ENCODE data around the gene KRT31.
"Not testable (repeated sequence)": the region's sequence is repeated elsewhere in the genome, so short reads cannot be mapped to it uniquely, and the experiment has no call there.

The KRT31 gene

DNA sequence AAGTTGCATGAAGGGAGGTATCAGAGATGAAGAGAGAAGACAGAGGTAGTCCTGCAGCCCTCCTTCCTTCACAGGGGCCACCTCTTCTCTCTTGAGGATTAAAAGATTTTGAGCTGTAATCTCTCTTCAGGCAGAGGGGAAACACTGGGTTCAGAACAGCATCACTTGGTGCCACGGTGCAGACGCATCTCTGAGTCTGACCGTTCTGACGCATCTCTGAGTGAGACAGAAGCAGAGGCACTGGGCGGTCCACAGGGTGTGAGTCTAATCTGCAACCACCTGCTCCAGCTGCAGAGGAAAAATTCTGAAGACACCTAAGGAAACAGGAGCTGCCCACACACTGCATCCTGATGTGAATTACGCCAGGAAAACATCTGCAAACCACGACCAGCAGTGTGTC is 32.3 kb upstream of the KRT31 start:
- DNase-seq (ENCODE audit: low read depth, low spot score) = no peak
- ChIA-PET CTCF (interaction anchor here (0.8 to 1.4 kb wide), 2 partner anchors 13 to 18 kb away, joined by 3 read pairs; no protein-coding TSS in a partner anchor), POLR2A (no interaction called here)
- TF ChIP-seq, protein P1, sequence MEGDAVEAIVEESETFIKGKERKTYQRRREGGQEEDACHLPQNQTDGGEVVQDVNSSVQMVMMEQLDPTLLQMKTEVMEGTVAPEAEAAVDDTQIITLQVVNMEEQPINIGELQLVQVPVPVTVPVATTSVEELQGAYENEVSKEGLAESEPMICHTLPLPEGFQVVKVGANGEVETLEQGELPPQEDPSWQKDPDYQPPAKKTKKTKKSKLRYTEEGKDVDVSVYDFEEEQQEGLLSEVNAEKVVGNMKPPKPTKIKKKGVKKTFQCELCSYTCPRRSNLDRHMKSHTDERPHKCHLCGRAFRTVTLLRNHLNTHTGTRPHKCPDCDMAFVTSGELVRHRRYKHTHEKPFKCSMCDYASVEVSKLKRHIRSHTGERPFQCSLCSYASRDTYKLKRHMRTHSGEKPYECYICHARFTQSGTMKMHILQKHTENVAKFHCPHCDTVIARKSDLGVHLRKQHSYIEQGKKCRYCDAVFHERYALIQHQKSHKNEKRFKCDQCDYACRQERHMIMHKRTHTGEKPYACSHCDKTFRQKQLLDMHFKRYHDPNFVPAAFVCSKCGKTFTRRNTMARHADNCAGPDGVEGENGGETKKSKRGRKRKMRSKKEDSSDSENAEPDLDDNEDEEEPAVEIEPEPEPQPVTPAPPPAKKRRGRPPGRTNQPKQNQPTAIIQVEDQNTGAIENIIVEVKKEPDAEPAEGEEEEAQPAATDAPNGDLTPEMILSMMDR (IDR thresholded peaks at IDR 0.05; ENCODE audit: insufficient read depth, low read length, missing control alignments) = no peak
- no peak overlapping the region for H3K4me3 ChIP-seq (ENCODE audit: low read depth, low read length)

DNA sequence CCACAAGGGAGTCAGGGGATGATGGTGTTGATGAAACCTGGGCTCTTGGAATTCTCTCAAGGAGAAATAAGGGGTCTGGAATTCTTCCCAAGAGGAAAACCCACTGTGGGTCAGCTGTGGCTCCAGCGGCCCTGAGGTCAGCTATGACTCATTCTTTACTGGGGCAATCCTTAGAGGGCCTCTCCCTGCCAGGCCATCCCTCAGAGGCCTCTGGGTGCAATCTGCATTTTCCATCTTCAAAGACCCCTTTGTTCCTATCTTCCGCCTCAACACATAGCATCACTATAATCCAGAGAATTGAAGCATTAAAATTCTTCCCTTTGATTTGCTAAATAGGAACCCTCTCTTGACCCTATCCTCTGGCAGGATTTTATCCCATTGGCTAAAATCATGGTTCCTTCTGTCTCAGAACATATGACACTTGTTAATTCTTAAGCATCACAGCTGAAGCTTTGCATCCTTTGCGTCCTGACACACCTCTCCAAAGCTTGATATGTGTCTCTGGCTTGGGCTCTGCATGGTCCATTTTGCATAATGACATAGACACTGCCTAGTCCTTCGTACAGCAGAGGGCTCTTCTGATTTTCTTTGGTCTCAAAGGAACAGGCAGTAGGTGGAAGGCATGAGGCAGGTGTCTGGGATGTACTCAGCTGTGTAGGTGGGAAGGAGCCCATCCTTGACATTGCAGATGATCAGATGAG is 31.3 kb upstream of the KRT31 start:
- TF ChIP-seq, protein P1 (IDR thresholded peaks at IDR 0.05; ENCODE audit: insufficient read depth, low read length, missing control alignments) = no peak
- H3K4me3 ChIP-seq (ENCODE audit: low read depth, low read length) = no peak overlapping the region
- CTCF ChIA-PET = interaction anchor here (1.4 kb wide), 1 partner anchor 17 kb away, joined by 3 read pairs; no protein-coding TSS in a partner anchor
- DNase-seq (ENCODE audit: low read depth, low spot score) = no peak
- POLR2A ChIA-PET = no interaction called here

DNA sequence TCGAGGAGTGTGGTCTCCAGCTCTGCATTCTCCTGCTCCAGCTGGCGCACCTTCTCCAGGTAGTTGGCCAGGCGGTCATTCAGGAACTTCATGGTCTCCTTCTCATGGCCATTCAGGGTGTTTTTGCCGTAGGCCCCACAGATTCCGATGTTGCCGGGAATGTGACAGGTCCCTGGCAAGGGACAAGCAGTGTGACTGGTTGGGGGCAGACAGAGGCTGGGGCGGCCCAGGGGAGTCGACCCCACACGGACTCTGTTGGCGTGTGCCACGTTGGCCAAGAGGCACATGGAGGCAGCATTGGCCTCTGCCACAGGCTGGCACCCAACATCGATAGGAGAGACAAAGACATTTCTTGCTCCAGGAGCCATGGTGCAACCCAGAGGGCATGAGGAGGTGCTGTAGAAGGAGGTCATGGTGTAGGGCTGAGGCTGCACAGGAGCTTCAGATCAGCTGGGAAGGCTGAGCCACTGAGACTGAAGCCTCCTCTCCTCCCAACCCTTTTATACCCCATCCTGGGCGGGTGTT is 26.8 kb upstream of the KRT31 start, which contains the start of gene KRT37:
Gene KRT37 (minus strand): TSS at position 475 of the 525 bp plus-strand sequence. CDS start 62 bp downstream, at position 413.
- ChIA-PET POLR2A (no interaction called here), CTCF (no interaction called here)
- no peak for DNase-seq (ENCODE audit: low read depth, low spot score)
- TF ChIP-seq, protein P1 (IDR thresholded peaks at IDR 0.05; ENCODE audit: insufficient read depth, low read length, missing control alignments) = no peak
- H3K4me3 ChIP-seq (ENCODE audit: low read depth, low read length) = no peak within 1 kb of the TSS

DNA sequence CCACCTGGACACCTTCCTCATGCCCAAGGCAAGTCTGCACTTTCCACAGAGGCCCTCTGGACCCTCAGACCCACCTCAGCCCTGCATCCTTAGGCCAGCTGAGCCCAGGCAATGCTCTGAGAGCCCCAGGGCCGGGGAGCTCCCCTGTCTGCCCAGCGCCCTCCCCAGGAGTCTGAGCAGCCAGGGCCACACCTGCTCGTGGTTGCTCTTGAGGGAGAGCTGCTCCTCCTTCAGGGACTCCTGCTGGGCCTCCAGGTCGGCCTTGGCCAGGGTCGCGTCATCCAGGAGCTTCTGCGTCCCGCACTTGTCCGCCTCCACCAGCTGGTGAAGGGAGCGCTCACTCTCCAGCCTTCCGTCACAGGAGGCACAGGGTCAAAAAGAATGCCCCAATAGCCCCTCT is 25.2 kb upstream of the KRT31 start:
- CTCF ChIA-PET = interaction anchor here (0.9 to 1.1 kb wide), 2 partner anchors 126 to 226 kb away, joined by 3 read pairs; no protein-coding TSS in a partner anchor
- H3K4me3 ChIP-seq (ENCODE audit: low read depth, low read length); DNase-seq (ENCODE audit: low read depth, low spot score); POLR2A ChIA-PET: not testable (repeated sequence)

DNA sequence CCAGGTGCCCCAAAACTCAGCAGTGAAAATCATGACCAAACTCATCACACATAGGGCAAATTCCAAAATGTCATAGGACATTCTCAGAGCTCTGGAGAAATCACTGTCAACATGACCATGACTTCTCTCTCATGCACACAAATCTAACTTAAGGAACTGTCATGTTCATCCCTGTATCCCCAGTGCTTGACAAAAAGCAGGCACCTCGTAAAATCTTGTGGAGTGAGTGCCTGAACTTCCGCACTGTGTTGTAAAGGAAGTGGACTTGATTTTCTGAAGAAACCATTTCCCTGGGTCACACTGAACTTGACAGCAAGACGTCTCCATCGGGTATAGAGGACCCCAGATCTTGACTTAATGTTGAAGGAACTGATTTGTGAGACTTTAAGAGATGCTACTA is 24.2 kb upstream of the KRT31 start:
- no peak overlapping the region for H3K4me3 ChIP-seq (ENCODE audit: low read depth, low read length)
- ChIA-PET CTCF (interaction anchor here (0.9 kb wide), 1 partner anchor 227 kb away, joined by 3 read pairs; no protein-coding TSS in a partner anchor), POLR2A (no interaction called here)
- TF ChIP-seq, protein P1 (IDR thresholded peaks at IDR 0.05; ENCODE audit: insufficient read depth, low read length, missing control alignments) = no peak
- DNase-seq (ENCODE audit: low read depth, low spot score) = no peak

DNA sequence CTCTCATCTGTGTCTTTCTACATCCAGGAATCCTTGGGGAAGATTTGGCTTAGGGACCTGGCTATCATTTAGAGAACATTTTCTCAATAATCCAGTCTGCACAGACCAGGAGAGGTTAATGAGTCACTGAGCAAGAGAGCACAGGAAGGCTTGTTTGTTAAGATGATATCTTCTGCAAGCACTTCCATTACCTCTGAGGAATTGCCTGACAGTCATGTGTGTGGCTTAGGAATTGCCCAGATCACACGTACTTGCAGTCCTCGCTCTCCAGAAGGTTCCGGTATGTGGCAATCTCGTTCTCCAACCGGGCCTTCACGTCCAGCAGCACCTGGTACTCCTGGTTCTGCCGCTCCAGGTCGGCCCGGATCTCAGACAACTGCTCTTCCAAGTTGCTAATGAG is 23.7 kb upstream of the KRT31 start:
- CTCF ChIA-PET = interaction anchor here (1.2 kb wide), 1 partner anchor 12 kb away, joined by 4 read pairs; no protein-coding TSS in a partner anchor
- POLR2A ChIA-PET = no interaction called here
- no peak for DNase-seq (ENCODE audit: low read depth, low spot score)
- H3K4me3 ChIP-seq (ENCODE audit: low read depth, low read length) = no peak overlapping the region
- TF ChIP-seq, protein P1 (IDR thresholded peaks at IDR 0.05; ENCODE audit: insufficient read depth, low read length, missing control alignments) = no peak
